Stomach (tissue), 4 donors: ENCODE results near the gene ITGA5.

Experiments used
- EP300 ChIP-seq: sonication (generic); formaldehyde crosslinking; IDR thresholded peaks from one replicate; pipeline ENCODE4 v1.6.1; 2017; ENCODE audit warnings: antibody characterized with exemption
- TF ChIP-seq, protein P1 (sequence below), 7 experiments: fragments of 450-650 bp in 4 of 7; fragments of 200-600 bp in 3 of 7; sonication (generic) in 3 of 7; IDR thresholded peaks; one replicate each; pipeline ENCODE4 v1.5.1; 2016 to 2019; ENCODE audit warnings: antibody characterized with exemption in 7 of 7, control low read depth in 2 of 7, mild to moderate bottlenecking in 1 of 7

- TF ChIP-seq, protein P1, sequence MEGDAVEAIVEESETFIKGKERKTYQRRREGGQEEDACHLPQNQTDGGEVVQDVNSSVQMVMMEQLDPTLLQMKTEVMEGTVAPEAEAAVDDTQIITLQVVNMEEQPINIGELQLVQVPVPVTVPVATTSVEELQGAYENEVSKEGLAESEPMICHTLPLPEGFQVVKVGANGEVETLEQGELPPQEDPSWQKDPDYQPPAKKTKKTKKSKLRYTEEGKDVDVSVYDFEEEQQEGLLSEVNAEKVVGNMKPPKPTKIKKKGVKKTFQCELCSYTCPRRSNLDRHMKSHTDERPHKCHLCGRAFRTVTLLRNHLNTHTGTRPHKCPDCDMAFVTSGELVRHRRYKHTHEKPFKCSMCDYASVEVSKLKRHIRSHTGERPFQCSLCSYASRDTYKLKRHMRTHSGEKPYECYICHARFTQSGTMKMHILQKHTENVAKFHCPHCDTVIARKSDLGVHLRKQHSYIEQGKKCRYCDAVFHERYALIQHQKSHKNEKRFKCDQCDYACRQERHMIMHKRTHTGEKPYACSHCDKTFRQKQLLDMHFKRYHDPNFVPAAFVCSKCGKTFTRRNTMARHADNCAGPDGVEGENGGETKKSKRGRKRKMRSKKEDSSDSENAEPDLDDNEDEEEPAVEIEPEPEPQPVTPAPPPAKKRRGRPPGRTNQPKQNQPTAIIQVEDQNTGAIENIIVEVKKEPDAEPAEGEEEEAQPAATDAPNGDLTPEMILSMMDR (IDR thresholded peaks at IDR 0.05) = no peak
- TF ChIP-seq EP300 = no peak
Observed at GRCh38 chr12:54388237-54389133, 30.6 kb downstream of the ITGA5 start.
